Transverse colon (tissue), 4 donors: ENCODE results near the gene MTARC2. TPM values are rescaled to one million over a fixed set of nuclear protein-coding genes. Genes with fewer than 3 reads are reported as not detected.

Experiments used
- DNase-seq: peaks from one replicate; pipeline ENCODE4 v3.0.0-alpha.2; 2019
- H3K27ac ChIP-seq, 4 donors: fragments of 200-600 bp; sonication (generic); 2 replicates each; pipeline ENCODE4 v1.5.1; 2016 to 2018; ENCODE audit warnings: inconsistent platforms in 4 of 4
- H3K27me3 ChIP-seq: fragments of 200-600 bp; sonication (generic); 2 replicates; pipeline ENCODE4 v1.5.1; 2017; ENCODE audit warnings: inconsistent platforms
- H3K36me3 ChIP-seq, 4 donors: fragments of 200-600 bp; sonication (generic); 2 replicates each; pipeline ENCODE4 v1.5.1; 2017 to 2019; ENCODE audit warnings: inconsistent platforms in 4 of 4
- H3K4me1 ChIP-seq, 4 donors: fragments of 200-600 bp; sonication (generic); 2 replicates each; pipeline ENCODE4 v1.5.1; 2017 to 2020; ENCODE audit warnings: inconsistent platforms in 4 of 4
- H3K4me3 ChIP-seq, 4 donors: fragments of 200-600 bp; sonication (generic); 1 replicate in 1 of 4; 2 replicates in 3 of 4; pipeline versions ENCODE4 v1.5.1 to v1.6.1; 2017 to 2019; ENCODE audit warnings: inconsistent platforms in 4 of 4
- H3K9me3 ChIP-seq, 2 donors: fragments of 200-600 bp; sonication (generic); 2 replicates each; pipeline ENCODE4 v1.5.1; 2017 to 2019; ENCODE audit warnings: inconsistent platforms in 2 of 2
- CTCF ChIP-seq, 5 experiments: fragments of 200-600 bp in 3 of 5; fragments of 450-650 bp in 2 of 5; sonication (generic) in 3 of 5; IDR thresholded peaks; 1 replicate in 2 of 5; 2 replicates in 3 of 5; pipeline ENCODE4 v1.5.1; 2016 to 2017; ENCODE audit warnings: antibody characterized with exemption in 5 of 5, inconsistent platforms in 3 of 5, mild to moderate bottlenecking in 2 of 5, moderate library complexity in 1 of 5
- EP300 ChIP-seq: sonication (generic); formaldehyde crosslinking; IDR thresholded peaks from one replicate; pipeline ENCODE4 v1.6.1; 2017; ENCODE audit warnings: antibody characterized with exemption, low read depth
- POLR2A ChIP-seq: fragments of 450-650 bp; IDR thresholded peaks from one replicate; pipeline ENCODE4 v1.6.1; 2016; ENCODE audit warnings: antibody characterized with exemption, mild to moderate bottlenecking, moderate library complexity
- POLR2AphosphoS5 ChIP-seq, 3 donors: sonication (generic); formaldehyde crosslinking; IDR thresholded peaks; one replicate each; pipeline ENCODE4 v1.6.1; 2016; ENCODE audit warnings: antibody characterized with exemption in 3 of 3
- WGBS, 2 donors: methylation state at CpG; one replicate each; pipeline ENCODE4 v1.1.5; 2018; ENCODE audit warnings: low coverage in 1 of 2; 5-methylcytosine and 5-hydroxymethylcytosine counted together
- in situ Hi-C, 4 donors: fragments of 200-750 bp; cut with MboI; loops; one replicate each; pipeline versions ENCODE4 v1.15.0 to v1.15.1; 2017; ENCODE audit warnings: low sequenced_read_pairs in 3 of 4, low pct_ligation_motif_present in 1 of 4, low pct_unique_long_range_greater_than_20kb in 1 of 4
- intact Hi-C: fragments of 100-400 bp; cut with DNase I; formaldehyde crosslinking; loops from one replicate; pipeline ENCODE4 v1.15.1; 2023; ENCODE audit warnings: low total_unique reads
- total RNA-seq, 4 donors: library from RNA; depleted of rRNA; stranded (reverse); fragments of >200 nt; gene quantifications; one replicate each; pipeline ENCODE4 v1.1.0, GENCODE V29; 2016

Gene MTARC2
- total RNA-seq, 4 donors from 2014 or later, result 28.4 to 199 (median 41.7) TPM

GRCh38 chr1:220776254-220776653, 28.1 kb downstream of the MTARC2 start:
- DNase-seq, result no peak
- Histone ChIP-seq H3K4me3 (no peak overlapping the region), H3K36me3 (no peaks in the 10 kb centered on the region), H3K4me1 (no peaks in the 10 kb centered on the region), H3K27me3 (no peaks in the 10 kb centered on the region), H3K27ac (no peak overlapping the region), H3K9me3 (no peaks in the 10 kb centered on the region)
- TF ChIP-seq POLR2AphosphoS5 (IDR thresholded peaks at IDR 0.05), result no peak
- no peak for TF ChIP-seq POLR2A
- TF ChIP-seq CTCF (IDR thresholded peaks at IDR 0.05), result no peak
- TF ChIP-seq EP300, result no peak
- intact Hi-C loops, result loop anchor here (5.0 kb wide), 1 partner anchor 84 kb away; the partner anchor contains the start of gene C1orf115
- 83 to 89% methylated on average over 7 of the region's 7 CpGs for WGBS, 2 donors
- in situ Hi-C loops, result loop anchor here in 3 of 4 donors (10.0 to 25.0 kb wide), 3 partner anchors 89 to 489 kb away; partner anchors contain the start of gene C1orf115 (in 1 of the 3)

- TF ChIP-seq EP300 (no peak), CTCF (IDR thresholded peaks at IDR 0.05) (peak; percentile 77 to 88 (median 86))
- H3K36me3 ChIP-seq, result no peaks in the 10 kb centered on the region
- H3K27me3 ChIP-seq, result no peaks in the 10 kb centered on the region
- no peaks in the 10 kb centered on the region for H3K4me1 ChIP-seq
- H3K4me3 ChIP-seq, result no peak overlapping the region
- in situ Hi-C loops (loop anchor here in 3 of 4 donors (10.0 to 25.0 kb wide), 3 partner anchors 90 to 490 kb away; partner anchors contain the start of gene C1orf115 (in 1 of the 3)), intact Hi-C loops (loop anchor here (5.0 kb wide), 1 partner anchor 85 kb away; the partner anchor contains the start of gene C1orf115)
- DNase-seq, result peak; percentile 87
- H3K27ac ChIP-seq, result no peak overlapping the region
- H3K9me3 ChIP-seq, result no peaks in the 10 kb centered on the region
- 0 to 29% methylated on average over 3 to 19 of the region's 19 CpGs for WGBS, 2 donors
These were observed 28.7 kb downstream of the MTARC2 start for GRCh38 chr1:220776720-220777326.

GRCh38 chr1:220783453-220783852, 35.3 kb downstream of the MTARC2 start:
- no peaks in the 10 kb centered on the region for H3K9me3 ChIP-seq
- 86 to 91% methylated on average over 1 to 3 of the region's 3 CpGs for WGBS, 2 donors
- H3K4me1 ChIP-seq, result peaks cover 12 to 30% (median 21%) of the 10 kb centered on the region in 4 donors
- intact Hi-C loops, result no loop called here
- H3K36me3 ChIP-seq, result no peaks in the 10 kb centered on the region
- H3K4me3 ChIP-seq, result no peak overlapping the region
- in situ Hi-C loops, result loop anchor here in 3 of 4 donors (25.0 kb wide), 2 partner anchors 96 to 496 kb away; partner anchors contain the start of gene C1orf115 (in 1 of the 3)
- H3K27me3 ChIP-seq, result no peaks in the 10 kb centered on the region
- DNase-seq, result no peak
- TF ChIP-seq CTCF (IDR thresholded peaks at IDR 0.05), result no peak
- no peak for TF ChIP-seq POLR2A
- no peak for TF ChIP-seq EP300
- TF ChIP-seq POLR2AphosphoS5 (IDR thresholded peaks at IDR 0.05), result no peak
- no peak overlapping the region for H3K27ac ChIP-seq

- Histone ChIP-seq H3K27ac (no peak overlapping the region), H3K27me3 (no peaks in the 10 kb centered on the region), H3K36me3 (no peaks in the 10 kb centered on the region), H3K9me3 (no peaks in the 10 kb centered on the region), H3K4me1 (peaks cover 12 to 33% (median 25%) of the 10 kb centered on the region in 4 donors), H3K4me3 (no peak overlapping the region)
- TF ChIP-seq CTCF (IDR thresholded peaks at IDR 0.05), result no peak
- no peak for TF ChIP-seq EP300
- no peak for TF ChIP-seq POLR2A
- no peak for TF ChIP-seq POLR2AphosphoS5 (IDR thresholded peaks at IDR 0.05)
- in situ Hi-C loops (loop anchor here in 3 of 4 donors (25.0 kb wide), 2 partner anchors 97 to 497 kb away; partner anchors contain the start of gene C1orf115 (in 1 of the 3)), intact Hi-C loops (no loop called here)
- no peak for DNase-seq
- WGBS, 2 donors, result 93 to 95% methylated on average over 3 to 4 of the region's 4 CpGs
These were observed 36.6 kb downstream of the MTARC2 start for GRCh38 chr1:220784751-220785150.
